GM12891 (cell line): ENCODE results near the gene RASA3.

Experiments
- POLR2A ChIP-seq: IDR thresholded peaks from 2 replicates; pipeline ENCODE4 v1.6.1; 2011; ENCODE audit warnings: low read depth, low read length, control low read depth
- POLR2AphosphoS5 ChIP-seq: IDR thresholded peaks from 2 replicates; pipeline ENCODE4 v1.6.1; 2011; ENCODE audit warnings: low read depth, low read length, control low read depth
- POU2F2 ChIP-seq: IDR thresholded peaks from 2 replicates; pipeline ENCODE4 v1.6.1; 2011; ENCODE audit warnings: low read depth, mild to moderate bottlenecking, control low read depth, low read length, moderate library complexity
- SPI1 ChIP-seq: IDR thresholded peaks from 2 replicates; pipeline ENCODE4 v1.6.1; 2011; ENCODE audit warnings: low read depth, low read length, control low read depth
- TAF1 ChIP-seq: IDR thresholded peaks from 2 replicates; pipeline ENCODE4 v1.6.1; 2011; ENCODE audit warnings: low read depth, low read length, control low read depth

DNA sequence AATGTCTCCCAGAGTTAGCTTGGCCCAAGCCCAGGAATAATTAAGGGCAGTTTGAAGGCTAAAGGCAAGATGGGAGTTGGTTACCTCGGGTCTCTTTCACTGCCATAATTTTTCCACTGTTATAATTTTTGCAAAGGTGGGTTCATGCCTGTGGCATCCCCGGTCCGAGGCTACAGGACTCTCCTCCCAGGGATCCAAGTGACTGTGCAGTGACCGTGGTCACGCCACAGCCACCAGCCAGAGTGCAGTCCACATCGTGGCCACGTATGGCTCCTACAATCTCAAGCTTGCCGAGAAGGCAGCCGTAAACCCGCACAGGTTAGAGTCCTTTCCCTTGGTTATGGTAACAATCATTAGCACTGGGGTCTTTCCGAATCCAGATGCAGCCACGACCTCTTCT, 195.3 kb downstream of the RASA3 start:
- no peak for TF ChIP-seq POLR2A
- no peak for TF ChIP-seq POLR2AphosphoS5
- no peak for TF ChIP-seq SPI1
- TF ChIP-seq TAF1: no peak
- no peak for TF ChIP-seq POU2F2
